ELR (cell line): ENCODE results near the gene IFNL3.
"Not testable (repeated sequence)": the region's sequence is repeated elsewhere in the genome, so short reads cannot be mapped to it uniquely, and the experiment has no call there.

Source experiments
- DNase-seq: peaks from one replicate; pipeline ENCODE4 v3.0.0-alpha.2; 2015; ENCODE audit warnings: low read depth

Gene IFNL3

DNA sequence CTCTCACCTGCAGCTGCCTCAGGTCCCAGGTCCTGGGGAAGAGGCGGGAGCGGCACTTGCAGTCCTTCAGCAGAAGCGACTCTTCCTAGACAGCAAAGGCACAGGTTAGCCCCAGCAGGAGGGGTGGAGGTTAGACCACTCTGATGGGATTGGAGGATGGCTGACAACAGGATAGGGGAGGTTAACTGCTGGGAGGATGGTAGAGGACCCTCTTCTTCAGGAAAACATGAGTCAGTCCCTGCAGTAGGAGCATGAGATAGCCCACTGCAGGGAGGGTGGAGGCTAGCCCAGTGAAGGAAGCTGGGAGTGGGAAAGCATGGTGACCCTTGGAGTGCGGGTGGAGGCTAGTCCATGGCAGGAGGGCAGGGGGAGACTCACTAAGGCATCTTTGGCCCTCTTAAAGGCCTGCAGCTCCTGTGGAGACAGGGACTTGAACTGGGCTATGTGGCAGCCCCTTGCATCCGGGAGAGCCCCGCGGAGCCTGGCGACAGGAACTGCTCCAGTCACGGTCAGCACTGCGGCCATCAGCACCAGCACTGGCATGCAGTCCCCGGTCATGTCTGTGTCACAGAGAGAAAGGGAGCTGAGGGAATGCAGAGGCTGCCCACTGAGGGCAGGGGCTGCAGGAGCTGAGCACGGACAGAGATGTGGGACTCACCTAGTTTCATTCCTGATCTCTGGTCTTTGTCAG, at the start of gene IFNL3:
Gene IFNL3 (minus strand): TSS at position 597 of the 691 bp plus-strand sequence. CDS start 39 bp downstream, at position 558.
- not testable (repeated sequence) for DNase-seq

DNA sequence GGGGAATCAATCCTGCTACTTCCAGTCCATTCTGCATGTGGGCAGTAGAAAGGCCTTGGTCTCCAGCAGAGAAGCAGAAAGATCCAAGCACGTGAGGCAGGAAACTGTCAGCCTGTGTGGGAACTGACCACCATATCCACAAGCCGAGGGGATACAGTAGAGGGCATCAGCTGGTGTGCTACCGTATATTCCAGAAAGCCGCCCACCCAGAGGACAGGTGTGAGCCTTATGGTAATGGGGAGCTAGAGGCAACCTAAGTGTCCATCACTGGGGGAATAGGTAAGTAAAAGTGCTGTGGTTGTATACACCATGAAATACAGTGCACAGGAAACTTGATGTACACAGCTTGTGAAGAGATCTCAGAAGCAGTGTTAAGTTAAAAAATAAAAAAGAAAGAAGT, 48.6 kb upstream of the IFNL3 start:
- DNase-seq: no peak

GRCh38 chr19:39284032-39284431, 39.2 kb upstream of the IFNL3 start:
- no peak for DNase-seq

DNA sequence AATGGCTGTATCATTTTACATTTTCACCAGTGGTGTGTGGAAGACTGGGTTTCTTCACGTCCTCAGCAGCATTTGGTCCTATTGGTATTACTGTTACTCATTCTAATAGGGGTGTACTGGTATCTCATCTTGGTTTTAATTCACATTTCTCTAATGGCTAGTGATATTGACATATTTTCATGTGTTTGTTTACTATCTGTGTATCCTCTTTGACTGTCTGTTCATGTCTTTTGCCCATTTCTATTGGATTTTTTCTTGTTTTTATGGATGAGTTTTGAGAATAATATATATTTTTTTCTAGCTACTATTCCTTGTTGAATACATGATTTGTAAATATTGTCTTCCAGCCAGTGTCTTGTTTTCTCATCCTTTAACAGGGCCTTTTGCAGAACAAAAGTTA, 37.2 kb upstream of the IFNL3 start:
- DNase-seq: no peak

- DNase-seq: peak; percentile 25
Observed at GRCh38 chr19:39277598-39277997, 32.8 kb upstream of the IFNL3 start.

GRCh38 chr19:39276740-39277139, 31.9 kb upstream of the IFNL3 start:
- no peak for DNase-seq

DNA sequence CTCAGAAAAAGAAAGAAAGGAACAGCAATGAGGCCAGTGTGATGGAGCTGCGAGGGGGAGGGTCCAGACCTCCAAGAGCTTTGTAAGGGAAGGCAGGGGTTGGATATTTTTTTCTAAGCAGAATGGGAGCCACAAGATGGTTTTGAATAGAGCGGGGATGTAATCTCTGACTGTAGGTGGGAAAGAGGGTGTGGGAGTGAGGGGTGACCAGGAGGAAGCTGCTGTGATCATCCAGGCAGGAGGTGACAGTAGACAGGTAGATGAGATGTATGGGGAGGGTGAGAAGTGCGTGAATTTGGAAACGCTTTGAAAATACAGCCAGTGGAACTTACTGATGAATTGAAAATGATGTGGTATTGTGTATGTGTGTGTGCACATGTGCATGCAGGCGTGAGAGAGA, 30.8 kb upstream of the IFNL3 start:
- no peak for DNase-seq

- DNase-seq: not testable (repeated sequence)
Observed at GRCh38 chr19:39273859-39274258, 29.1 kb upstream of the IFNL3 start.

GRCh38 chr19:39270036-39270871, 25.4 kb upstream of the IFNL3 start:
- DNase-seq: peak; percentile 37

DNA sequence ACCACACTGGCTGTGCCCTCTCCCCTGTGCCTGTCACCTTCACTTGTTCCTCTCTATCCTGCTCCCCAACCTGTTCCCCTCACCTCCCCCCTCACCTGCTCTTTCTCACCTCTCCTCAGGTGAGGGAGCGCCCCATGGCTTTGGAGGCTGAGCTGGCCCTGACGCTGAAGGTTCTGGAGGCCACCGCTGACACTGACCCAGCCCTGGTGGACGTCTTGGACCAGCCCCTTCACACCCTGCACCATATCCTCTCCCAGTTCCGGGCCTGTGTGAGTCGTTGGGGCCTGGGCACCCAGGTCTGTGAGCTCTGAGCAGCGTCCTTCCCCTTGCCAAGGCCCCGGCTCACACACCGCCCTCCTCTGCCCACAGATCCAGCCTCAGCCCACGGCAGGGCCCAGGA, 24.6 kb upstream of the IFNL3 start:
- not testable (repeated sequence) for DNase-seq

GRCh38 chr19:39268531-39269223, 23.9 kb upstream of the IFNL3 start:
- DNase-seq: not testable (repeated sequence)

DNA sequence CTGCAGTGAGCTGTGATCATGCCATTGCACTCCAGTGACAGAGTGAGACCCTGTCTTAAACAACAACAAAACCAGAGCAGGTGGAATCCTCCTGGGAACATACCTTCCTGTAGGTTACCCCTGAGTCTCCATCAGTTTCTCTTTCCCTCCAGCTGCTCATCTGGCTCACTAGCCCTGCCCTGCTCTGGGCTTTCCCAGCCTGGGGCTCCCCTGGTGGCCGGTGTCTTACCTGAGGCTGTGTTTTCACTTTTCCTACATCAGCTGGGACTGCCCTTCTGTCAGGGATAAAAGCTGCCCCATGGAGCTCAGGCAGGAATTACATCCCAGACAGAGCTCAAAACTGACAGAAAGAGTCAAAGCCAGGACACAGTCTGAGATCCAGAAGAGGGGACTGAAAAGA, 23.3 kb upstream of the IFNL3 start, which contains the start of gene IFNL2:
Gene IFNL2 (plus strand): TSS at position 312 of the 400 bp plus-strand sequence. CDS start 173 bp downstream, outside the sequence.
- not testable (repeated sequence) for DNase-seq

DNA sequence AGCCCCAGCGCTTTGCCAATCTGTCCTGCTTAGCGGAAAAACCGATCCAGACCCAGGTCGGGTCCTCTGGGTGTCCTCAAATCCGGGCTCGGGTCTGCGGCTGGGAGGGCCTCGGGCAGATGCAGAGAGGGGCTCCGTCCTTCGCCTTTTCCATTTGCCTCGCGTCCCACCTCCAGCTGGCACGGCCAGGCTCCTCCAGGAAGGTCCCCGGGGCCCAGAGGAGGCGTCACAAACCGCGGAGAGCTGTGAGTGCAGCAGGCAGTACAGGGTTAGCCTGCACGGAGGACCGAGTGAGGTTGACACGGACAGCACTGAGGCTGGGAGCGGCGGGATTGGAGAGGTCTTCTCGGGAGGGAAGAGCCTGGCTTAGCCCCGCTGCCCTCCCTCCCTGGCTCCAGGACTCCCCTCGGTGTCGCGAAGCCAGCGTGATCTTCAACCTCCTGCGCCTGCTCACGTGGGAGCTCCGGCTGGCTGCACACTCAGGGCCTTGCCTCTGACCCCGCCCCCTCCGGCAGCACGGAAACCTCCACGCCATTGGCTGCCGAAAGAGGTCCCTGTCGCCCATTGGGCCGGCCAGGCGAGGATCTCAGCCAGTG, 20.6 kb upstream of the IFNL3 start:
- no peak for DNase-seq

DNA sequence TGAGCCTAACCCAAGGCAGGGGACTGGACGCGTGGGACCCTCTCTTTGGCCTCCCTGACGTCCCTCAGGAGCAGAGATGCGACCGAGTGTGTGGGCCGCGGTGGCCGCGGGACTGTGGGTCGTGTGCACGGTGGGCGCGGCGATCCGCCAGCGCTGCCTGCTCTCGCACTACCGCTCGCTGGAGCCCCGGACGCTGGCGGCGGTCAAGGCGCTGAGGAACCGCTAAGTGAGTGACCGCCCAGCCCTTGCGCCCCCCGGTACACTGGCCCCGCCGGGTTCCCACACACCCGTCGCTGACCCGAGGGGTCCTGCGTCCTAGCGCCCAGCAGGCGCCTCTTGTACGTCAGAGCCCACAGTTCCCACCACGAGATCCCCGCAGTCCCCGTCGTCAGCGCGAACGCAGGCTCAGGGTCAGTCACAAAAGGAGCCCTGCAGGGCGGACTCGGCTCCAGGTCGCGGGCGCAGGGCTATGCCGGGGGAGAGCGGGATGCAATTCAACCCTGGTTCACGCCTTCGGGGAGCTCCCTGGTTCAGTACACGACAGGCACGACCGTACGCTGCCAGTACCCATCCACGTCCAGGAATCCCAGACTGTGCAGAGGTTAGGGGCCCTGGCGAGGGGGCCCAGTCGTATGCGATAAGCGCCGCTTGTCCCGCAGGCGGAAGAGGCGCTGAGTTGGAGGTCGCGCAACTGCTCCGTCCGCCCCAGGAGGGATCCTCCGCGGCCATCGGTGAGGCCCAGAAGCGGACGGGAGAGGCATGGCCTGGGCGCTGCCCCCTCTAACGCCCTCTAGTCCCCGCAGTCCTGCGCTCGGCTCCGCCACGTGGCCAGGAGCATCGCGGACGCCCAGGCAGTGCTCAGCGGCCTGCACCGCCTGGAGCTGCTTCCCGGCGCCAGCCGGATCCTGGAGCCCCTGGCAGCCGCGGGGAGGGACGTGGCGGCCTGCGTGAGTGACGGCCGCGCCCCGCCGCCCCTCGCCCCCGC, 19.8 kb upstream of the IFNL3 start:
- no peak for DNase-seq

- DNase-seq: no peak
Observed at GRCh38 chr19:39263912-39264305, 19.1 kb upstream of the IFNL3 start.

- DNase-seq: no peak
Observed at GRCh38 chr19:39262496-39262895, 17.7 kb upstream of the IFNL3 start.

- no peak for DNase-seq
Observed at GRCh38 chr19:39261704-39262103, 16.9 kb upstream of the IFNL3 start.

- DNase-seq: no peak
Observed at GRCh38 chr19:39257227-39257626, 12.4 kb upstream of the IFNL3 start.

GRCh38 chr19:39254531-39255345, 9.9 kb upstream of the IFNL3 start:
- DNase-seq: no peak
